ENCODE data around the gene PEX19.

DNA sequence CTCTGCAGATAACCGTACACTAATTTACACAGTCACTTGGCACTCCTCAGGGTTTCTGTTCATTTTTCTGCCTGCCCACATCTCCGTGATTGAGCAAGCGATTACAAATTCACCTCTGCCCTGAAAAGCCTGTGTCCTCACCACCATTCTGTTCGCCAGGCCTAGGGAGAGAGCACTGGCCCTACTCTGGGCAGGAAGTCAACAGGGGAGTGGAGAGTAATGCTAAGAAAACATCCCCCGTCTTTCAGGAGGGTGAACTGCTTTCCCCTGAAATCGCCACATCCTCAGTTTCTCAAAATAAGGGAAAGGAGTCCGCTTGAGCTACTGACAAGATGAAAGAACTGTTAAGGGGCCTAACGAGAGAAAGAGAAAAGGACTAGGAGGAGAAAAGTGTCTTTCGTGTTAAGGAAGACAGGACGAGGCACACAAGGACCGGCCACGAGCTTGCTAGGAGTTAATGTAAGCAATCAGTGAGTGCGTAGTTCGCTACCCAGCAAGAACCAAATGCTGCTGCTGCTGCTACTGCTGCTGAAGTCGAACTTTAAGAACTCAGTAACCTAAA, 632 bp downstream of the PEX19 start:
- TF ChIP-seq, protein P1, sequence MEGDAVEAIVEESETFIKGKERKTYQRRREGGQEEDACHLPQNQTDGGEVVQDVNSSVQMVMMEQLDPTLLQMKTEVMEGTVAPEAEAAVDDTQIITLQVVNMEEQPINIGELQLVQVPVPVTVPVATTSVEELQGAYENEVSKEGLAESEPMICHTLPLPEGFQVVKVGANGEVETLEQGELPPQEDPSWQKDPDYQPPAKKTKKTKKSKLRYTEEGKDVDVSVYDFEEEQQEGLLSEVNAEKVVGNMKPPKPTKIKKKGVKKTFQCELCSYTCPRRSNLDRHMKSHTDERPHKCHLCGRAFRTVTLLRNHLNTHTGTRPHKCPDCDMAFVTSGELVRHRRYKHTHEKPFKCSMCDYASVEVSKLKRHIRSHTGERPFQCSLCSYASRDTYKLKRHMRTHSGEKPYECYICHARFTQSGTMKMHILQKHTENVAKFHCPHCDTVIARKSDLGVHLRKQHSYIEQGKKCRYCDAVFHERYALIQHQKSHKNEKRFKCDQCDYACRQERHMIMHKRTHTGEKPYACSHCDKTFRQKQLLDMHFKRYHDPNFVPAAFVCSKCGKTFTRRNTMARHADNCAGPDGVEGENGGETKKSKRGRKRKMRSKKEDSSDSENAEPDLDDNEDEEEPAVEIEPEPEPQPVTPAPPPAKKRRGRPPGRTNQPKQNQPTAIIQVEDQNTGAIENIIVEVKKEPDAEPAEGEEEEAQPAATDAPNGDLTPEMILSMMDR (conservative IDR thresholded peaks at IDR 0.05 in 1 of 2, IDR thresholded peaks at IDR 0.05 in 1 of 2; ENCODE audit: low read depth in 1 of 2, low read length in 2 of 2): no peak
- TF ChIP-seq EZH2 (IDR thresholded peaks at IDR 0.05; ENCODE audit: low read length, missing control alignments): no peak
